Lung (tissue), 12 donors: ENCODE results near the gene RADIL. TPM values are rescaled to one million over a fixed set of nuclear protein-coding genes. Genes with fewer than 3 reads are reported as not detected.

Source experiments
- ATAC-seq: fragments of 200-7000 bp; cut with Tn5 transposase; one replicate; pipeline ENCODE4 v1.9.1; 2020; ENCODE audit warnings: moderate number of reproducible peaks; ENCODE audit not compliant: insufficient read depth, low FRiP score
- DNase-seq, 3 donors: peaks; one replicate each; pipeline ENCODE4 v3.0.0-alpha.2; 2013 to 2017
- H3K27ac ChIP-seq, 2 donors: one replicate each; pipeline ENCODE4 v1.5.1; 2013; ENCODE audit warnings: mild to moderate bottlenecking in 2 of 2, moderate library complexity in 2 of 2, control low read depth in 1 of 2, inconsistent platforms in 1 of 2, low read depth in 1 of 2, low read length in 1 of 2
- H3K27me3 ChIP-seq, 3 donors: one replicate each; pipeline ENCODE4 v1.5.1; 2013; ENCODE audit warnings: low read length in 2 of 3; ENCODE audit not compliant: control insufficient read depth in 3 of 3, insufficient read depth in 3 of 3
- H3K36me3 ChIP-seq, 4 donors: one replicate each; pipeline ENCODE4 v1.5.1; 2013; ENCODE audit warnings: low read length in 4 of 4, mild to moderate bottlenecking in 1 of 4, moderate library complexity in 1 of 4; ENCODE audit not compliant: control insufficient read depth in 4 of 4, insufficient read depth in 4 of 4
- H3K4me1 ChIP-seq, 5 donors: one replicate each; pipeline ENCODE4 v1.5.1; 2013; ENCODE audit warnings: low read length in 5 of 5, mild to moderate bottlenecking in 2 of 5, moderate library complexity in 1 of 5; ENCODE audit not compliant: control insufficient read depth in 5 of 5, insufficient read depth in 5 of 5
- H3K4me3 ChIP-seq: one replicate; pipeline ENCODE4 v1.5.1; 2013; ENCODE audit warnings: mild to moderate bottlenecking, control low read depth, moderate library complexity
- H3K9ac ChIP-seq, 2 donors: one replicate each; pipeline ENCODE4 v1.5.1; 2013; ENCODE audit warnings: low read length in 2 of 2, control low read depth in 1 of 2; ENCODE audit not compliant: insufficient read depth in 1 of 2
- H3K9me3 ChIP-seq, 4 donors: one replicate each; pipeline ENCODE4 v1.5.1; 2013; ENCODE audit warnings: low read length in 3 of 4, mild to moderate bottlenecking in 1 of 4, moderate library complexity in 1 of 4; ENCODE audit not compliant: control insufficient read depth in 4 of 4, insufficient read depth in 3 of 4
- CTCF ChIP-seq: IDR thresholded peaks from 2 replicates; pipeline ENCODE4 v1.5.1; 2012; ENCODE audit warnings: mild to moderate bottlenecking; ENCODE audit errors: control extremely low read depth, extremely low read depth
- WGBS, 2 donors: extraction: QIAGEN DNeasy Blood & Tissue Kit; methylation state at CpG; one replicate each; pipeline ENCODE4 v1.1.7; 2013; 5-methylcytosine and 5-hydroxymethylcytosine counted together
- polyA plus RNA-seq, 2 donors: library from polyadenylated mRNA; stranded (reverse); fragments of 200-250 nt; gene quantifications; one replicate each; pipeline ENCODE4 v1.2.1, GENCODE V29; 2013
- total RNA-seq, 2 donors: library from RNA; depleted of rRNA in 1 of 2; stranded (reverse); fragments of >200 nt in 1 of 2; gene quantifications; one replicate each; pipeline ENCODE4 v1.2.1, GENCODE V29; 2014 to 2021
- donor health status: control.
- donor health status: control.
- donor health status: Bipolar disorder and iron deficiency.
- donor health status: healthy.
- donor health status: DM: yes; HTN: yes; CAD: no.

RADIL gene
- total and polyA plus RNA-seq, 4 donors: 3.7 to 9.3 (median 6.3) TPM

GRCh38 chr7:4791738-4792536, 91.6 kb downstream of the RADIL start:
- Histone ChIP-seq H3K9me3 (no peaks in the 10 kb centered on the region), H3K36me3 (peaks cover 4 to 52% (median 20%) of the 10 kb centered on the region in 4 donors), H3K9ac (no peak overlapping the region), H3K4me3 (no peak overlapping the region), H3K4me1 (peaks cover 0 to 7% (median 0%) of the 10 kb centered on the region in 5 donors), H3K27me3 (no peaks in the 10 kb centered on the region), H3K27ac (peak overlapping the region in 1 of 2 donors; percentile 79)
- TF ChIP-seq CTCF: peak; percentile 23
- WGBS, 2 donors: 51 to 53% methylated on average over 34 to 50 of the region's 50 CpGs
- ATAC-seq: peak; percentile 70
- peak; percentile 73 to 87 (median 76) for DNase-seq

GRCh38 chr7:4791101-4791737, 92.3 kb downstream of the RADIL start:
- Histone ChIP-seq H3K27me3 (no peaks in the 10 kb centered on the region), H3K9me3 (no peaks in the 10 kb centered on the region), H3K4me3 (no peak overlapping the region), H3K9ac (no peak overlapping the region), H3K27ac (no peak overlapping the region), H3K4me1 (peaks cover 0 to 7% (median 0%) of the 10 kb centered on the region in 5 donors), H3K36me3 (peaks cover 4 to 59% (median 19%) of the 10 kb centered on the region in 4 donors)
- ATAC-seq (no peak), DNase-seq (no peak)
- no peak for TF ChIP-seq CTCF
- 94 to 96% methylated on average over 23 to 25 of the region's 25 CpGs for WGBS, 2 donors

- no peak overlapping the region for H3K27ac ChIP-seq
- no peak for DNase-seq
- H3K4me3 ChIP-seq: no peak overlapping the region
- ATAC-seq: no peak
- H3K27me3 ChIP-seq: no peaks in the 10 kb centered on the region
- no peak overlapping the region for H3K9ac ChIP-seq
- H3K36me3 ChIP-seq: peaks cover 4 to 63% (median 20%) of the 10 kb centered on the region in 4 donors
- 95 to 97% methylated on average over 24 of the region's 24 CpGs for WGBS, 2 donors
- peaks cover 0 to 7% (median 0%) of the 10 kb centered on the region in 5 donors for H3K4me1 ChIP-seq
- TF ChIP-seq CTCF: no peak
- H3K9me3 ChIP-seq: no peaks in the 10 kb centered on the region
These were observed 93.0 kb downstream of the RADIL start for GRCh38 chr7:4790516-4790991.
